Heart left ventricle (tissue), 16 donors: ENCODE measurements around the gene ZNF488. TPM values are rescaled to one million over a fixed set of nuclear protein-coding genes. Genes with fewer than 3 reads are reported as not detected.
A peak's percentile ranks its signal among the peaks of the same experiment; 100 is the strongest.

Source experiments
- ATAC-seq, 4 donors: fragments of 200-7000 bp; cut with Tn5 transposase; one replicate each; pipeline ENCODE4 v1.9.1; 2020 to 2022; ENCODE audit warnings: moderate library complexity in 4 of 4, mild to moderate bottlenecking in 3 of 4, moderate number of reproducible peaks in 1 of 4
- DNase-seq, 5 donors: peaks; one replicate each; pipeline ENCODE4 v3.0.0-alpha.2; 2020
- H3K27ac ChIP-seq, 12 donors: fragments of 200-600 bp; sonication (generic) in 4 of 12; one replicate each; pipeline versions ENCODE4 v1.5.0 to v1.8.0; 2016 to 2022; ENCODE audit warnings: mild to moderate bottlenecking in 2 of 12
- H3K27me3 ChIP-seq, 9 donors: fragments of 200-600 bp; sonication (generic) in 2 of 9; one replicate each; pipeline versions ENCODE4 v1.5.1 to v1.8.0; 2016 to 2022; ENCODE audit warnings: mild to moderate bottlenecking in 3 of 9
- H3K36me3 ChIP-seq, 9 donors: fragments of 200-600 bp; sonication (generic) in 2 of 9; one replicate each; pipeline versions ENCODE4 v1.5.0 to v1.8.0; 2018 to 2022; ENCODE audit warnings: mild to moderate bottlenecking in 2 of 9
- H3K4me1 ChIP-seq, 12 donors: fragments of 200-600 bp; sonication (generic) in 4 of 12; one replicate each; pipeline versions ENCODE4 v1.5.0 to v1.8.0; 2016 to 2022; ENCODE audit warnings: mild to moderate bottlenecking in 3 of 12
- H3K4me3 ChIP-seq, 12 donors: fragments of 200-600 bp; sonication (generic) in 4 of 12; one replicate each; pipeline versions ENCODE4 v1.5.0 to v1.8.0; 2017 to 2022; ENCODE audit warnings: mild to moderate bottlenecking in 9 of 12, moderate library complexity in 4 of 12
- H3K9me3 ChIP-seq, 12 donors: fragments of 200-600 bp; sonication (generic) in 4 of 12; one replicate each; pipeline versions ENCODE4 v1.5.0 to v1.8.0; 2016 to 2022; ENCODE audit warnings: mild to moderate bottlenecking in 1 of 12
- CTCF ChIP-seq, 12 donors: fragments of 200-600 bp; sonication (generic) in 4 of 12; IDR thresholded peaks; one replicate each; pipeline versions ENCODE4 v1.5.0 to v1.8.0; 2018 to 2022; ENCODE audit warnings: antibody characterized with exemption in 12 of 12, mild to moderate bottlenecking in 5 of 12
- POLR2A ChIP-seq, 2 donors: fragments of 450-650 bp; IDR thresholded peaks; one replicate each; pipeline ENCODE4 v1.6.1; 2017; ENCODE audit warnings: antibody characterized with exemption in 2 of 2, mild to moderate bottlenecking in 2 of 2, moderate library complexity in 2 of 2
- whole genome bisulfite sequencing, 4 donors: extraction: QIAGEN DNeasy Blood & Tissue Kit in 2 of 4; methylation state at CpG; one replicate each; pipeline versions ENCODE4 v1.1.5 to v1.1.7; 2013 to 2018; 5-methylcytosine and 5-hydroxymethylcytosine counted together
- intact Hi-C, 10 donors: fragments of 100-400 bp; cut with DNase I; formaldehyde crosslinking; loops; one replicate each; pipeline versions ENCODE4 v1.11.1 to v1.14.2; 2022
- polyA plus RNA-seq, 2 donors: library from polyadenylated mRNA; stranded (reverse); fragments of 200-250 nt; gene quantifications; one replicate each; pipeline ENCODE4 v1.2.3, GENCODE V29; 2013
- total RNA-seq, 9 donors: library from RNA; depleted of rRNA in 2 of 9; stranded (reverse); fragments of >200 nt in 2 of 9; fragmentation: NEBNext Ultra II Directional in 3 of 9; extraction: Animal tissue kit (Norgen Biotek cat#: 25700) in 3 of 9; gene quantifications; one replicate each; pipeline versions ENCODE4 v1.1.0 to v1.2.4, GENCODE V29; 2016 to 2023
- donor health status: ischemic (EF 13 %, LVEDD 7.1; RV severe dilation, severe dysfunction).
- donor health status: healthy with polysubstance abuse.
- donor health status: DM: no; HTN: yes; CAD: no.
- donor health status: DM: no; HTN: no; CAD: no.
- donor health status: ischemic (EF 25% LVEDD 6.9; RV normal size, moderate dysfunction).
- donor health status: ischemic (EF 25% LVEDD 5.7; RV mildly dilated, moderate dysfunction).
- donor health status: healthy.
- donor health status: DM: yes; HTN: yes; CAD: no.
- donor health status: ischemic (EF 35%, LVEDD 5.7; RV mildly dilated, moderate dysfunction).
- donor health status: nonischemic (EF 11% LVEDD 7.7; RV severe dilation, severe dysfunction).
- donor health status: DM: yes; HTN: yes; CAD: no.
- donor health status: PGD.
- donor health status: ischemic (EF 29% LVEDD 5.4; RV normal size, mild dysfunction).
- donor health status: nonischemic (EF 23%, LVEDD 6.1; RV moderate dilation, normal function).

The ZNF488 gene
- total and polyA plus RNA-seq, 11 donors = 0.06 to 0.25 (median 0.08) TPM; not detected in 6

- Histone ChIP-seq H3K4me1 (no peaks in the 10 kb centered on the region), H3K27me3 (no peaks in the 10 kb centered on the region), H3K27ac (no peak overlapping the region), H3K9me3 (no peaks in the 10 kb centered on the region), H3K36me3 (no peaks in the 10 kb centered on the region), H3K4me3 (no peak overlapping the region)
- DNase-seq = no peak
- intact Hi-C loops = no loop called here
- ATAC-seq = peak in 1 of 4 donors; percentile 12
- 84 to 92% (median 85%) methylated on average over 6 to 7 of the region's 7 CpGs for WGBS, 4 donors
- no peak for TF ChIP-seq POLR2A (IDR thresholded peaks at IDR 0.05)
- no peak for TF ChIP-seq CTCF (IDR thresholded peaks at IDR 0.05)
Observed at GRCh38 chr10:47421057-47421952, 37.2 kb upstream of the ZNF488 start.

GRCh38 chr10:47420305-47421056 lies 36.4 kb upstream of the ZNF488 start:
- H3K36me3 ChIP-seq = no peaks in the 10 kb centered on the region
- no peaks in the 10 kb centered on the region for H3K4me1 ChIP-seq
- intact Hi-C loops = no loop called here
- H3K27ac ChIP-seq = no peak overlapping the region
- H3K4me3 ChIP-seq = no peak overlapping the region
- ATAC-seq (no peak), DNase-seq (no peak)
- WGBS, 4 donors = 78 to 84% (median 80%) methylated on average over 11 to 14 of the region's 14 CpGs
- H3K27me3 ChIP-seq = no peaks in the 10 kb centered on the region
- no peaks in the 10 kb centered on the region for H3K9me3 ChIP-seq
- TF ChIP-seq POLR2A (IDR thresholded peaks at IDR 0.05) (no peak), CTCF (IDR thresholded peaks at IDR 0.05) (no peak)

GRCh38 chr10:47419421-47419820 lies 35.3 kb upstream of the ZNF488 start:
- intact Hi-C loops = no loop called here
- H3K36me3 ChIP-seq = no peaks in the 10 kb centered on the region
- H3K4me1 ChIP-seq = no peaks in the 10 kb centered on the region
- H3K27ac ChIP-seq = no peak overlapping the region
- TF ChIP-seq CTCF (IDR thresholded peaks at IDR 0.05) (no peak), POLR2A (IDR thresholded peaks at IDR 0.05) (no peak)
- 78 to 100% (median 85%) methylated on average over 1 to 2 of the region's 2 CpGs for WGBS, 4 donors
- H3K27me3 ChIP-seq = no peaks in the 10 kb centered on the region
- H3K9me3 ChIP-seq = no peaks in the 10 kb centered on the region
- no peak for ATAC-seq
- no peak for DNase-seq
- H3K4me3 ChIP-seq = no peak overlapping the region

GRCh38 chr10:47418966-47419365 lies 34.9 kb upstream of the ZNF488 start:
- H3K27ac ChIP-seq = no peak overlapping the region
- no peak for DNase-seq
- no peak for ATAC-seq
- no peaks in the 10 kb centered on the region for H3K9me3 ChIP-seq
- H3K36me3 ChIP-seq = no peaks in the 10 kb centered on the region
- H3K4me1 ChIP-seq = no peaks in the 10 kb centered on the region
- no peaks in the 10 kb centered on the region for H3K27me3 ChIP-seq
- intact Hi-C loops = no loop called here
- TF ChIP-seq POLR2A (IDR thresholded peaks at IDR 0.05) = no peak
- no peak for TF ChIP-seq CTCF (IDR thresholded peaks at IDR 0.05)
- H3K4me3 ChIP-seq = no peak overlapping the region
- 80 to 87% (median 83%) methylated on average over 4 of the region's 4 CpGs for WGBS, 4 donors
